G401 (cell line): Measurements from ENCODE around the gene TRMT13. TPM values are rescaled to one million over a fixed set of nuclear protein-coding genes. Genes with fewer than 3 reads are reported as not detected.

Experiments used
- DNase-seq: peaks from one replicate; pipeline ENCODE4 v3.0.0-alpha.2; 2015; ENCODE audit warnings: low spot score
- in situ Hi-C: cut with HindIII; loops from 2 replicates; pipeline ENCODE4 v1.10.0; 2016; ENCODE audit warnings: low sequenced_read_pairs, mixed read lengths
- total RNA-seq: library from RNA; depleted of rRNA; stranded (reverse); fragments of >200 nt; shearing (Covaris generic); gene quantifications from 2 replicates; pipeline ENCODE4 v1.2.3, GENCODE V29; 2014; rRNA removed

TRMT13 gene, protein sequence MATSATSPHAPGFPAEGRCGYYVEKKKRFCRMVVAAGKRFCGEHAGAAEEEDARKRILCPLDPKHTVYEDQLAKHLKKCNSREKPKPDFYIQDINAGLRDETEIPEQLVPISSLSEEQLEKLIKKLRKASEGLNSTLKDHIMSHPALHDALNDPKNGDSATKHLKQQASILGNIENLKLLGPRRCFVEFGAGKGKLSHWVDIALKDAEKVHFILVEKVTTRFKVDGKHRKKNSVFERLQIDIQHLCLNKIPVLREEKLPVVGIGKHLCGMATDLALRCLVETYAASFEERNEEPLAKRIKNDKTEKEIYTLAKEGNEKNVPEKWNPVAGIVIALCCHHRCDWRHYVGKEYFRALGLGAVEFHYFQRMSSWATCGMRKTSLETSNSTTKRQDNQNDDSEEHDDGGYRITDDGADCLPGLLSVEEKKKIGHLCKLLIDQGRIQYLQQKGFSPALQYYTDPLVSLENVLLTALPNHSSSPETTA
- total RNA-seq = 3.0 and 6.9 TPM in 2 replicates

DNA sequence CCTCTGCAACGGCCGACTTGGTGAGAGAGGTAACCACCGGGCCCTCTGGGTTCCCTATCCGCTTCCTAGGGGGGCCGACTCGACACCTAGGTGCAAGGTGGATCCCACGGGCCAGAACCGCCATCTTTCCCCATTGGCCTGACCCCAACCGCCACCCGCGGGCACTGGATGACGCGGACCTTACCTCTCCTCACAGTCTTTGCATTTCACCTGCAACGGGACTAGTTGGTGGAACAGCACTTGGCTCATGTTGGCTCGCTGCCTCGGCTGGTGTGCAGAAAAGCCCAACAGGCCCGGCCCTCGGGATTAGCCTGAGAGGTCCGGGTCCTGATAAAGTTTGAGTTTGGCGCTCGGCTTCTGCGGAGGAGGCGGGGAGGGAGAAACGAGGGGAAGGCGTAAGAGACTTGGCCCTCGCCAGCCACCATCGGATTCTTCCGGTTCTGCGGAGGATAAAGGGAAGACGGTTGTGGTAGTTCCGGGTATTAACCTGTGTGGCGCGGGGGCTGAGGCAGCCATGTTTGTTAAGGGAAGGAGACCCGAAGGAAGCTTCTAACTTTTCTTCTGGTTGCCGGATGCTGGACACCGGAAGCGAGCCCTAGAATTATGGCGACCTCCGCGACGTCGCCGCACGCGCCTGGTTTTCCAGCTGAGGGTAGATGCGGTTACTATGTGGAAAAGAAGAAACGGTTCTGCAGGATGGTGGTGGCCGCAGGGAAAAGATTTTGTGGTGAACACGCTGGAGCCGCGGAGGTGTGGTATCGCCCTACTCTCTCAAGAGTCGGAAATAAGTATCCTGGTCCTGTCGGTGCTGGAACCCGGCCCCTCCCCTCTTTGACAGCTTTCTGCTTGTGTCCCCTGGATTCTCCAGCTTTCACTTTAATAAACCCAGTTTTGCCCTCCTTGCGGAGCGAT, at the start of gene TRMT13, which contains the start of gene SASS6:
TSS of gene TRMT13 (plus strand) at position 598 of the 912 bp plus-strand sequence. CDS start at position 604, 6 bp downstream.
TSS of gene SASS6 (minus strand) at position 365 of the 912 bp plus-strand sequence. CDS start at position 249, 116 bp downstream.
- in situ Hi-C loops = no loop called here
- DNase-seq = peak; percentile 98

DNA sequence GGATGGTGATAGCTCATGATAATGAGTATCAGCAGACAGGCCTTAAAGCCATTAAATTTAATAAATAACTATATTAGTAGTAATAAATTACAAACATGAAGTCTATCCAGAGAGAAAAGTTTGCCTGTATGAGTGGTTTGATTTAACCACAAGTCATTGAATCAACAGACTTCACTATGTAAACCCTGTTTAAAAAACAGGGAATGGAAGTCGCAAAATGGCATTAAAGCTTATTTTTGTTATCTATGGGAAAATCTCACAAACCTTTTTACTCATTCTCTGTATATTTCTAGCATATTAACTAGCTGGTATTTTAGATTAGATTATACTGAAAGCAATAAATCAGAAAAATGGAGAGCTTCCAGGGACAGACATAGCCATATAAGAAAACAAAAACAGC, 45.6 kb upstream of the TRMT13 start:
- in situ Hi-C loops = no loop called here
- no peak for DNase-seq

DNA sequence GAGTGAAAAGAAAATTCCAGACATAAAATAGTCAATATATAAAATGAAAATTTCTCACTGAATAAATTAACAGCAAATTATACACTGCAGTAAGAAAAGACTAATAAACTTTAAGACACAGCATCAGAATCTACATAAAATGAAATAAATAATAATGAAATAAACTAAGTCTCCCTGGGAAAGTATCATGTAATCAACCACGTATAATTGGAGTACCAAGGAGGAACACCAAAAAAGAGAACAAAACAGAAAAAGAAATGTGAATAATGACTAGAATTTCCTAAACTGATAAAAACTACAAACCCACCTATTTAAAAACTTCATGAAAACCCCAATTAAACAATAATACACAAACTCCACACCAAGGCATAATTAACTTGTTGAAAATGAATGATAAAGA, 43.9 kb upstream of the TRMT13 start:
- no peak for DNase-seq
- in situ Hi-C loops = no loop called here

GRCh38 chr1:100090471-100090870, 42.5 kb upstream of the TRMT13 start:
- in situ Hi-C loops = no loop called here
- no peak for DNase-seq

DNA sequence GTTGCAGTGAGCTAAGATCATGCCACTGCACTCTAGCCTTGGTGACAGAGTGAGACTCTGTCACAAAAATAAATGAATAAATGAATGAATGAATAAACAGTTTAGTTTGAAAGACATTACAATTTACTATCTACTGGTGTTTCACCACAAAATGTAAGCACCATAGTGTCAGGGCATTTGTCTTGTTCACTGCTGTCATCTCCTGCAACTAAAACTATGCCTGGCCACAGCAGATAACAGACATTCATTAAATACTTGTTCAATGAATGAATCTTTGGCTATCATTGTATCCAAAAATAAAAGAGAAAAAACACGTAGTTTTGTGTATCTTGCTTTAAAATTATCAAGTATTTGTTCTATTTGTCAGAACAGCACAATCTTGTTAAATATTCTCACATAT, 32.8 kb upstream of the TRMT13 start:
- no peak for DNase-seq
- in situ Hi-C loops = no loop called here

- in situ Hi-C loops = no loop called here
- no peak for DNase-seq
Measured at GRCh38 chr1:100101564-100101963, 31.4 kb upstream of the TRMT13 start.

GRCh38 chr1:100107696-100108095, 25.3 kb upstream of the TRMT13 start:
- no peak for DNase-seq
- in situ Hi-C loops = no loop called here

- in situ Hi-C loops = no loop called here
- no peak for DNase-seq
Measured at GRCh38 chr1:100109554-100110066, 23.4 kb upstream of the TRMT13 start.

- no peak for DNase-seq
- in situ Hi-C loops = no loop called here
Measured at GRCh38 chr1:100115524-100115923, 17.4 kb upstream of the TRMT13 start.

- in situ Hi-C loops = no loop called here
- DNase-seq = no peak
Measured at GRCh38 chr1:100122177-100122576, 10.8 kb upstream of the TRMT13 start.

GRCh38 chr1:100127226-100127625, 5.7 kb upstream of the TRMT13 start:
- in situ Hi-C loops = no loop called here
- no peak for DNase-seq

- in situ Hi-C loops = no loop called here
- DNase-seq = no peak
Measured at GRCh38 chr1:100130552-100131077, 2.3 kb upstream of the TRMT13 start.

DNA sequence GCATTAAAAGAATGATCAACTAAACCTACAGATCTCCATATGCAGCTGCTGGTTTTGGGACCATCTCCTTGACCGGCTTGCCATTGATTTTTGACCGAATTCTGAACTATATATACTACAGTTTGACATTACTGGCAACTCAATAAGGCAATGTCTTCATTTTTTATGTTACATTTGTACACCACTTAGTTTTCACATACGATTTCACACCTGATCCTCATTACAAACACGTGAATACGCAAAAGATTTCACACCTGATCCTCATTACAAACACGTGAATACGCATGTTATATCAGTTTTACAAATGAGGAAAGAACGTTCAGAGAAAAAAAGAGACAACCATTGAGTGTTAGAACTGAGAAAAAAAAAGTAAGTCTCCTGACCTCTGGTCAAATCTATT, 1.3 kb upstream of the TRMT13 start:
- in situ Hi-C loops = no loop called here
- no peak for DNase-seq

DNA sequence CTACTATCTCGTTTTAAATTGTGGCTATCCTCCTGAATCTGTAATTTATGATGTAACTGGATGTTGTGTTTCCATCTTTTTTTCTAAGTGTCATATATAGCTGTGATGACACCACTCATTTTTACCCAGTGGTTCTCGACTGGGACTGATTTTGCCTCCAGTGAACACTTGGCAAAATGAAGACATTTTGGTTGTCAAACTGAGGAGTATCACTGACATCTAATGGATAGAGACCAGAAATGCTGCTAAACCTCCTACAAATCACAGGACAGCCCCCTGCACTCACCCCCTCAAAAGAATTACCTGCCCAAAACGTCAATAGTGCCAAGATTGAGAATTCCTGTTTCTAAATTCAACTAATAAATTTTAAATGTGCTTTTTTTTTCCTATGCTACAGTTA, 1.9 kb downstream of the TRMT13 start:
- in situ Hi-C loops = no loop called here

GRCh38 chr1:100137602-100138001, 4.6 kb downstream of the TRMT13 start:
- in situ Hi-C loops = no loop called here
- DNase-seq = no peak

More for the DNA sequence above, 1.9 kb downstream of the TRMT13 start:
- no peak for DNase-seq

DNA sequence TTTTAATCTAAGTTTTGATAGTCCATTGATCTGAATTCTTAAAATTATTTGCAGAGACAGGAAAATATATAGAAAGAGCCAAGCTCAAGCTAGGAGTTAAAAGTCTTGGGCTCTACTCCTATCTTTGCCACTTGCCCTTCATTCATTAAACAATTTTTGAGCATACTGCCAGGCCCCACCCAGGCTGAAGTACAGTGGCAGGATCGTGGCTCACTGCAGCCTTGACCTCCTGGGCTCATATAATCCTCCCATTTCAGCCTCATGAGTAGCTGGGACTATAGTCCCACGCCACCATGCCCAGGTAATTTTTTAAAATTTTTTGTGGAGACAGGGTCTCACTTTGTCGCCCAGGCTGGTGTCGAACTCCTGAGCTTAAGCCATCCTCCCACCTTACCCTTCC, 8.2 kb downstream of the TRMT13 start:
- in situ Hi-C loops = no loop called here
- DNase-seq = no peak

DNA sequence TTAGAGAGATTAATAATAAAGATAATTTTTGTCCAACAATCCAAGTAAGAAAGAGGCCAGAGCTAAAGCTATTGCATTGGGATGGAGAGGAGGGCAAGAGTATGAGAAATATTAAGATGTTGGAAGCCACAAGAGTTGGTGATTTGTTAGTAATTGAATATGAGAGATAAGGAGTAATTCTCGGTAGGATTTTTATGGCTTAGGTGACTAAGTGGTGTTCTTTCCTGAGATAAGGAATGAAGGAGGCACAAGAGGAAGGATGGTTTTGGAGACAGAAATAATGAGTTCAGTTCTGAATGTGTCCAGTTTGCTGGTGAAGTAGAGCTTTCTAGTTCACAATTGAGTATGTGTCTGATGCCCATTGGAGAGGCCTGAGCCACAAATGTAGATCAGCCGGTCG, 9.4 kb downstream of the TRMT13 start:
- no peak for DNase-seq
- in situ Hi-C loops = no loop called here

DNA sequence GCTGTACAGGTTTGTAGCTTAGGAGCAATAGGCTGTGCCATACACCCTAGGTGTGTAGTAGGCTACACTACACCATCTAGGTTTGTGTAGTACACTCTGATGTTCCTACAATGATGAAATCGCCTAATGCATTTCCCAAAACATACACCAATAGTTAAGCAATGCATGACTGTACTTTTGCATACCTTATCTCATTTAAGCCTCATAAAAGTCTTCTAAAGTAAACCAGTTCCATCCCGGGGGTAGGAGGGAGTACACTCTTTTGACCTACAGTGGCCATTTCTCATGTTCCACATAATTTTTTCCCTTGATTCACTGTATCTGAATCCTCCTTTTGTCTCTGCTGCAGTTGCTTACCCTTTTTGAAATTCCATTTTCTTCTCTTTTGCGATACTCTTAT, 12.2 kb downstream of the TRMT13 start:
- no peak for DNase-seq
- in situ Hi-C loops = no loop called here

GRCh38 chr1:100146958-100147357, 14.0 kb downstream of the TRMT13 start:
- no peak for DNase-seq
- in situ Hi-C loops = no loop called here
